ENCODE measurements around the gene DPAGT1.
"Not testable (repeated sequence)": the region's sequence is repeated elsewhere in the genome, so short reads cannot be mapped to it uniquely, and the experiment has no call there.

Gene DPAGT1

GRCh38 chr11:119092880-119093842, 8.5 kb downstream of the DPAGT1 start:
- no peak for DNase-seq

GRCh38 chr11:119091966-119092879, 9.4 kb downstream of the DPAGT1 start:
- no peak for DNase-seq

- no peak for DNase-seq
Observed at GRCh38 chr11:119091178-119091577, 10.5 kb downstream of the DPAGT1 start.

GRCh38 chr11:119089319-119089718, 12.3 kb downstream of the DPAGT1 start:
- no peak for DNase-seq

GRCh38 chr11:119088406-119088805, 13.2 kb downstream of the DPAGT1 start:
- DNase-seq, result no peak

- DNase-seq, result no peak
Observed at GRCh38 chr11:119087747-119088241, 13.9 kb downstream of the DPAGT1 start.

- DNase-seq, result no peak
Observed at GRCh38 chr11:119087123-119087522, 14.5 kb downstream of the DPAGT1 start.

GRCh38 chr11:119085437-119085847, 16.2 kb downstream of the DPAGT1 start:
- peak; percentile 23 for DNase-seq

GRCh38 chr11:119084663-119085436, 16.8 kb downstream of the DPAGT1 start, which contains the start of gene HMBS:
Gene HMBS (plus strand): TSS chr11:119084881. CDS start chr11:119085034, 153 bp downstream.
- peak; percentile 84 for DNase-seq

- no peak for DNase-seq
Observed at GRCh38 chr11:119081682-119082260, 19.9 kb downstream of the DPAGT1 start.

- DNase-seq, result no peak
Observed at GRCh38 chr11:119078675-119079420, 22.8 kb downstream of the DPAGT1 start.

- DNase-seq, result no peak
Observed at GRCh38 chr11:119077839-119078238, 23.8 kb downstream of the DPAGT1 start.

- DNase-seq, result peak; percentile 98
Observed at GRCh38 chr11:119067371-119068222, 34.1 kb downstream of the DPAGT1 start, which contains the start of gene VPS11. Gene VPS11 (plus strand): TSS chr11:119067818. CDS start chr11:119067824, 6 bp downstream.

- DNase-seq, result peak; percentile 38
Observed at GRCh38 chr11:119065369-119065768, 36.3 kb downstream of the DPAGT1 start.

- no peak for DNase-seq
Observed at GRCh38 chr11:119062779-119063178, 38.9 kb downstream of the DPAGT1 start.

GRCh38 chr11:119061256-119061655, 40.4 kb downstream of the DPAGT1 start:
- no peak for DNase-seq

GRCh38 chr11:119059128-119059527, 42.5 kb downstream of the DPAGT1 start:
- not testable (repeated sequence) for DNase-seq

- DNase-seq, result peak; percentile 99
Observed at GRCh38 chr11:119057000-119057769, 44.5 kb downstream of the DPAGT1 start, which contains the start of gene HYOU1. Gene HYOU1 (minus strand): TSS chr11:119057205. CDS start chr11:119056160, 1,045 bp downstream.

GRCh38 chr11:119056421-119056999, 45.1 kb downstream of the DPAGT1 start:
- peak; percentile 43 for DNase-seq

Data from activated CD4-positive, alpha-beta T cell treated with anti-CD3 and anti-CD28 coated beads, Interleukin-2, amount 50 U/mL, for 1 hour (primary cell).